Activated naive CD4-positive, alpha-beta T cell treated with anti-CD3 and anti-CD28 coated beads for 36 hours (primary cell): ENCODE data around the gene CNPY1. TPM values are rescaled to one million over a fixed set of nuclear protein-coding genes. Genes with fewer than 3 reads are reported as not detected.

Experiments used
- CTCF ChIA-PET: fragments of 350-600 bp; sonication (Branson Sonifier 250); formaldehyde crosslinking; loops from one replicate; lab custom pipeline; 2021; ENCODE audit warnings: antibody characterized with exemption; lab: Charles Lee
- DNase-seq: peaks from one replicate; pipeline ENCODE4 v3.0.0-alpha.2; 2020
- H3K27ac Mint-ChIP-seq: one replicate; pipeline ENCODE4 v1.8.0; 2021; ENCODE audit warnings: mild to moderate bottlenecking, mixed read lengths
- H3K27me3 Mint-ChIP-seq: one replicate; pipeline ENCODE4 v1.8.0; 2021; ENCODE audit warnings: low read depth, mixed read lengths
- H3K36me3 Mint-ChIP-seq: one replicate; pipeline ENCODE4 v1.8.0; 2021; ENCODE audit warnings: low read depth, mixed read lengths
- H3K4me1 Mint-ChIP-seq: one replicate; pipeline ENCODE4 v1.8.0; 2021; ENCODE audit warnings: low read depth, mixed read lengths
- H3K4me3 Mint-ChIP-seq: one replicate; pipeline ENCODE4 v1.8.0; 2021; ENCODE audit warnings: mild to moderate bottlenecking, moderate library complexity, mixed read lengths
- H3K9me3 Mint-ChIP-seq: one replicate; pipeline ENCODE4 v1.8.0; 2021; ENCODE audit warnings: mixed read lengths
- intact Hi-C: fragments of 100-400 bp; cut with micrococcal nuclease; formaldehyde crosslinking; loops from one replicate; pipeline ENCODE4 v1.15.1; 2023
- total RNA-seq, 2 experiments: library from RNA; stranded (reverse); gene quantifications; one replicate each; pipeline ENCODE4 v1.2.3, GENCODE V29; 2021

CNPY1 gene
- total RNA-seq, 2 experiments from 2014 or later = not detected

- Mint-ChIP-seq H3K27ac (no peak overlapping the region), H3K9me3 (no peaks in the 10 kb centered on the region), H3K4me3 (no peak overlapping the region), H3K27me3 (peaks cover 74% of the 10 kb centered on the region), H3K4me1 (peaks cover 23% of the 10 kb centered on the region), H3K36me3 (no peaks in the 10 kb centered on the region)
- CTCF ChIA-PET = interaction anchor here (1.1 kb wide), 1 partner anchor 72 kb away, joined by 3 read pairs; no protein-coding TSS in a partner anchor
- DNase-seq = no peak
- intact Hi-C loops = loop anchor here (10.0 kb wide), 1 partner anchor 274 kb away; no protein-coding TSS in a partner anchor
Measured at GRCh38 chr7:155460926-155461613, 85.3 kb downstream of the CNPY1 start.

- CTCF ChIA-PET = no interaction called here
- H3K4me3 Mint-ChIP-seq = no peak overlapping the region
- no peaks in the 10 kb centered on the region for H3K9me3 Mint-ChIP-seq
Measured at GRCh38 chr7:155459700-155460461, 86.5 kb downstream of the CNPY1 start.

GRCh38 chr7:155458878-155459699 lies 87.3 kb downstream of the CNPY1 start:
- H3K9me3 Mint-ChIP-seq = no peaks in the 10 kb centered on the region
- peaks cover 74% of the 10 kb centered on the region for H3K27me3 Mint-ChIP-seq
- DNase-seq = no peak
- H3K27ac Mint-ChIP-seq = no peak overlapping the region
- CTCF ChIA-PET = no interaction called here
- peaks cover 23% of the 10 kb centered on the region for H3K4me1 Mint-ChIP-seq
- intact Hi-C loops = loop anchor here (5.0 kb wide), 1 partner anchor 348 kb away; no protein-coding TSS in a partner anchor
- H3K36me3 Mint-ChIP-seq = no peaks in the 10 kb centered on the region
- H3K4me3 Mint-ChIP-seq = peak overlapping the region; percentile 32

More at GRCh38 chr7:155459700-155460461, 86.5 kb downstream of the CNPY1 start:
- DNase-seq = no peak
- H3K27me3 Mint-ChIP-seq = peaks cover 74% of the 10 kb centered on the region
- H3K4me1 Mint-ChIP-seq = peaks cover 19% of the 10 kb centered on the region
- intact Hi-C loops = loop anchor here (5.0 to 10.0 kb wide), 2 partner anchors 275 to 347 kb away; no protein-coding TSS in a partner anchor
- H3K27ac Mint-ChIP-seq = no peak overlapping the region
- no peaks in the 10 kb centered on the region for H3K36me3 Mint-ChIP-seq

- Mint-ChIP-seq H3K4me1 (peaks cover 23% of the 10 kb centered on the region), H3K4me3 (peak within 1 kb of the TSS; percentile 63), H3K9me3 (no peaks in the 10 kb centered on the region), H3K27ac (peak within 1 kb of the TSS; percentile 18), H3K27me3 (peaks cover 70% of the 10 kb centered on the region), H3K36me3 (no peaks in the 10 kb centered on the region)
- no peak for DNase-seq
- intact Hi-C loops = loop anchor here (5.0 kb wide), 1 partner anchor 349 kb away; no protein-coding TSS in a partner anchor
- CTCF ChIA-PET = no interaction called here
Measured at GRCh38 chr7:155458111-155458877, 88.1 kb downstream of the CNPY1 start, which contains the start of gene EN2. EN2 (plus strand) TSS chr7:155458129; CDS start chr7:155458378, 249 bp downstream.

- Mint-ChIP-seq H3K4me1 (peaks cover 23% of the 10 kb centered on the region), H3K27me3 (peaks cover 75% of the 10 kb centered on the region), H3K36me3 (no peaks in the 10 kb centered on the region), H3K4me3 (peak overlapping the region; percentile 63), H3K9me3 (no peaks in the 10 kb centered on the region), H3K27ac (no peak overlapping the region)
- intact Hi-C loops = loop anchor here (2.0 to 5.0 kb wide), 2 partner anchors 51 to 350 kb away; no protein-coding TSS in a partner anchor
- DNase-seq = no peak
- CTCF ChIA-PET = no interaction called here
Measured at GRCh38 chr7:155457544-155458110, 88.7 kb downstream of the CNPY1 start.

- H3K4me3 Mint-ChIP-seq = peak overlapping the region; percentile 63
- no peaks in the 10 kb centered on the region for H3K9me3 Mint-ChIP-seq
- peak; percentile 45 for DNase-seq
- intact Hi-C loops = loop anchor here (2.0 to 5.0 kb wide), 2 partner anchors 52 to 350 kb away; no protein-coding TSS in a partner anchor
- no peaks in the 10 kb centered on the region for H3K36me3 Mint-ChIP-seq
- H3K27me3 Mint-ChIP-seq = peaks cover 75% of the 10 kb centered on the region
- peaks cover 22% of the 10 kb centered on the region for H3K4me1 Mint-ChIP-seq
- CTCF ChIA-PET = interaction anchor here (0.6 kb wide), 1 partner anchor 457 kb away, joined by 3 read pairs; no protein-coding TSS in a partner anchor
- H3K27ac Mint-ChIP-seq = peak overlapping the region; percentile 18
Measured at GRCh38 chr7:155456738-155457543, 89.4 kb downstream of the CNPY1 start.

GRCh38 chr7:155455776-155456737 lies 90.3 kb downstream of the CNPY1 start:
- intact Hi-C loops = loop anchor here (1.0 to 5.0 kb wide), 4 partner anchors 11 to 351 kb away; no protein-coding TSS in a partner anchor
- no peak for DNase-seq
- Mint-ChIP-seq H3K27ac (peak overlapping the region; percentile 36), H3K9me3 (no peaks in the 10 kb centered on the region), H3K4me3 (peak overlapping the region; percentile 42), H3K27me3 (peaks cover 75% of the 10 kb centered on the region), H3K4me1 (peaks cover 22% of the 10 kb centered on the region), H3K36me3 (no peaks in the 10 kb centered on the region)
- CTCF ChIA-PET = interaction anchor here (0.6 kb wide), 1 partner anchor 456 kb away, joined by 3 read pairs; no protein-coding TSS in a partner anchor

GRCh38 chr7:155455132-155455693 lies 91.1 kb downstream of the CNPY1 start:
- H3K4me3 Mint-ChIP-seq = no peak overlapping the region
- no peak for DNase-seq
- H3K27ac Mint-ChIP-seq = no peak overlapping the region
- H3K4me1 Mint-ChIP-seq = peaks cover 26% of the 10 kb centered on the region
- intact Hi-C loops = loop anchor here (1.0 to 5.0 kb wide), 3 partner anchors 12 to 352 kb away; no protein-coding TSS in a partner anchor
- no peaks in the 10 kb centered on the region for H3K9me3 Mint-ChIP-seq
- CTCF ChIA-PET = no interaction called here
- H3K36me3 Mint-ChIP-seq = no peaks in the 10 kb centered on the region
- peaks cover 74% of the 10 kb centered on the region for H3K27me3 Mint-ChIP-seq
